ENCODE data around the gene TBC1D9B.
"Not testable (repeated sequence)": the region's sequence is repeated elsewhere in the genome, so short reads cannot be mapped to it uniquely, and the experiment has no call there.

Gene TBC1D9B

DNA sequence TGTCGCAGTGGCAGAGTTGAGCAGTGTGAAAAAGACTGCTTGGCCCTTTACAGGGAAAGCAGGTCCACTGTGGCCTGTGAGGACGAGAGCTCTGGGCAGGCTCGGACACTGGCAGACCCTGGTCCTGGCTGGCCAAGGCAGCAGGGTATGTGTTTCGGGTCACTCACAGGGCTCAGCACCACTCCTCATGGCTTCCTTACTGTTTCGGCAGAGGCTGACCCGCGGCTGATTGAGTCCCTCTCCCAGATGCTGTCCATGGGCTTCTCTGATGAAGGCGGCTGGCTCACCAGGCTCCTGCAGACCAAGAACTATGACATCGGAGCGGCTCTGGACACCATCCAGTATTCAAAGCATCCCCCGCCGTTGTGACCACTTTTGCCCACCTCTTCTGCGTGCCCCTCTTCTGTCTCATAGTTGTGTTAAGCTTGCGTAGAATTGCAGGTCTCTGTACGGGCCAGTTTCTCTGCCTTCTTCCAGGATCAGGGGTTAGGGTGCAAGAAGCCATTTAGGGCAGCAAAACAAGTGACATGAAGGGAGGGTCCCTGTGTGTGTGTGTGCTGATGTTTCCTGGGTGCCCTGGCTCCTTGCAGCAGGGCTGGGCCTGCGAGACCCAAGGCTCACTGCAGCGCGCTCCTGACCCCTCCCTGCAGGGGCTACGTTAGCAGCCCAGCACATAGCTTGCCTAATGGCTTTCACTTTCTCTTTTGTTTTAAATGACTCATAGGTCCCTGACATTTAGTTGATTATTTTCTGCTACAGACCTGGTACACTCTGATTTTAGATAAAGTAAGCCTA, 71.3 kb downstream of the TBC1D9B start:
- no peak for DNase-seq

- not testable (repeated sequence) for DNase-seq
These were observed 72.8 kb downstream of the TBC1D9B start for GRCh38 chr5:179834871-179835270.

GRCh38 chr5:179834120-179834519, 73.6 kb downstream of the TBC1D9B start:
- no peak for DNase-seq

DNA sequence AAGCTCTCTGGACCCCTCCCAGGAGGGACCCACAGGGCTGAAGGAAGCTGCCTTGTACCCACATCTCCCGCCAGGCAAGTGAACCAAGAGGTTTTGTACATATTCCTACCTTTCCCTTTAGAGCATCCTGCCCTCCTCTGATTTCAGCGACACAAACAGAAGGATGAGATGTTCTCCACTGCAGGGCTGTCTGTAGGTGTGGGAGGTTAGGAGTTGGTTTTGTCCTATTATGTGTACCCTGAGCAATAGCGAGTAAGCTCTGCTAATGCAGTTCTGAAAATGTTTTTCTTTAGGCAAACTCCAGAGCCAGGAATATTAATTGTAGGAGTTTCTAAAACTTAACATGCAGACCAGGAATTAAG, 74.0 kb downstream of the TBC1D9B start:
- DNase-seq = no peak

DNA sequence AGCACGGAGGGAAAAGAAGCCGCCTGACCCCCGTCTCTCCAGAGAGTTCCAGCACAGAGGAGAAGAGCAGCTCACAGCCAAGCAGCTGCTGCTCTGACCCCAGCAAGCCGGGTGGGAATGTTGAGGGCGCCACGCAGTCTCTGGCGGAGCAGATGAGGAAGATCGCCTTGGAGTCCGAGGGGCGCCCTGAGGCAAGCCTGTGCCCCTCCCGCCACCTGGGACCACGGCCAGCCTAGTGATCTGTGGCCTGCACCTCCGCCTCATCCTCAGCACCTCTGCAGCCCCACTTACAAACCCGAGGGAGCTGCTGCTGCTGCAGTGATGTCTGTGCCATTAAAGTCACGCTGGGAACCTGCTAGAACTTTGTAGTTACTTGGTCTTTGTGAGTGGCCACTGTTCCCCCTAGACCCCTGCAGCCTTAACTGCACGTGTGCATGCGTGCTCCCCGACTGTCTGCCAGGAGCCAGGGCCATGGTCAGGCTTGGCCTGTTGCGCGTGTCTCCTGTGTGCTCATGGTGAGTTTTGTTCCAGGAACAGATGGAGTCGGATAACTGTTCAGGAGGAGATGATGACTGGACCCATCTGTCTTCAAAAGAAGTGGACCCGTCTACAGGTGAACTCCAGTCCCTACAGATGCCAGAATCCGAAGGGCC, 74.5 kb downstream of the TBC1D9B start:
- DNase-seq = no peak

DNA sequence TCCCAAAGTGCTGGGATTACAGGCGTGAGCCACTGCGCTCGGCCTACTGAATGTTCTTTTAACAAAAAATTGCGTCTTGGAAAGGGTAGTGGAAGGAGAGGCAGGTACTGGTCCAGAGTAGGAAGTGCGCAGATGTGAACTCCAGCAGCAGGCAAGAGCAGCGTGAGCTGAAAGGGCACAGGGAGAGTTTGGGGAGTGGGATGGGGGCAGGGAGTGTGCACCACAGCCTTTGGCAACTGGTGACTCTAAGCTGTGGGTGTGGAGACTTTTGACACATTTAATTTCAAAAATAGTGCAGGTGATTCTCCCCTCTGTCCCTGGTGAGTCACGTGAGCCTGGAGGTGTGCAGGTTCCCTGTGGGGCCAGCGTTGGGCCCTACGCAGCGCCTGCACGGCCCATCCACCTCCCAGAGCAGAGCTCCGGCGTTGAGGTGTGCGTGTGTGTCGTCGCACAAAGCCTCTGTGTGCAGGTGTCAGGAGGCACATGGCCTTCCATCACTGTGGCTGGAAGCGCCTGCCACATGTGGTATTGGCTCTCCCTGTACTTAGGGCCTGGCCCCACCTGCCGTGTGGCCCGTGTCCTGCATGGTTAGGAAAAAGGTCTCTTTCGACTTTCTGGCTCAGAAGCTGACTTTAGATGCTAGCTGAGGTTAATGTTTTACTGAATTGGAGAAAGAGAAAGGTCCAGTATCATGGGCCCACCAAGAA, 75.5 kb downstream of the TBC1D9B start:
- DNase-seq = no peak

DNA sequence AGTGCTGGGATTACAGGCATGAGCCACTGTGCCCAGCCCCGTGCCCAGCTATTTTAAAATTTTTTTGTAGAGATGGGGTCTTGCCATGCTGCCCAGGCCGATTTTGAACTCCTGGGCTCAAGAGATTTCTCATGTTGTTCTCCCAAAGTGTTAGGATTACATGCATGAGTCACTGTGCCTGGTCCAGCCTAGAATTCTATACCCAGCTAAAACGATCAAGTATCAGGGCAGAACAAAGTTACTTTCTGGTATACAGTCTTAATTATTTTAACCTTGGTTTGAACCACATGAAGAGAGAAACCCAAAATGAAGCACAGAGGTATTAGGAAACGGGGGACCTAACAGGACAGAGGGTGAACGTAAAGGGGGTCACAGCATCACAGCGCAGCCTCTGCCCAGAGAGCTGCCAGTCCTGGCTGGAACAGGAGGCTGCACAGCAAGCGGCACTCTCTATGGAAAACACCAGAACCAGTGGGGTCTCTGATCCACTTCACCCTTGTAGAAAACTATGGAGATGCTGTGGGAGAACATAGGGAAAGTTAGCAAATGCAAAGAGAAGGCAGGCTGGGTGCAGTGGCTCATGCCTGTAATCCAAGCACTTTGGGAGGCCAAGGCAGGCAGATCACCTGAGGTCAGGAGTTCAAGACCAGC, 76.8 kb downstream of the TBC1D9B start:
- no peak for DNase-seq

- no peak for DNase-seq
These were observed 77.8 kb downstream of the TBC1D9B start for GRCh38 chr5:179829732-179830435.

DNA sequence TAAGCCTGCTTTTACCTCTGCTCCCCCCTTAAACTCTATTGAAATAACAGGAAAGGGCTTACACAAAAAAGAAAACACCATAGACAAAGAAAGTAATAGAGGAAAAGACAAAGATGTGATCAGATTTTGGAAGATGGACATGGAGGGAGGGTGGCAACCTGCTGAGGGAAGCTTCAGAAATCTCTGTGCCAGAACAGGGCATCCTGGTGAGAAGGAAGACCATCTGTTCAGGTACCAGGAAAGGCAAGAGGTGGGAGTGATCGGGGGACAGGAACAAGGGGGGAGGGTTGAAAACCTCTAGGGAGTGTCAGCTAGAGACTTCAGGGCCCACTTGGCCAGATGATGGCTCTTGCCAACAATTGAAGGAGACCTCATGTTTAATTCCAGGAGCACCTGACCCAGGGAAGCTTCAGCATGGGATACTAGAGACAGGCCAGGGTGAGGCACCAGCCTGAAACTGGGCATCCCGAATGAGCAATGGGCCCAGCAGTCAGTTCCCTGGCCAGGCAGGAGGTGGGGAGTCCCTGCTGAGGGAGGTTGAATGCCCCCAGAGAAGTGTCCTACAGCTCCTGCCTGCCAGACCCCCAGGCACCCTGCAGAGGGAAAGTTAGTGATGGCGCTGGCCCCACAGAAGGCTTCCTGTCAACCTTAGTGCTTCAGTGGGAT, 78.8 kb downstream of the TBC1D9B start:
- no peak for DNase-seq

- DNase-seq = peak; percentile 59
These were observed 80.0 kb downstream of the TBC1D9B start for GRCh38 chr5:179827680-179828079.

GRCh38 chr5:179825655-179826182, 82.0 kb downstream of the TBC1D9B start:
- no peak for DNase-seq

- no peak for DNase-seq
These were observed 83.0 kb downstream of the TBC1D9B start for GRCh38 chr5:179824745-179825112.

GRCh38 chr5:179823937-179824744, 83.6 kb downstream of the TBC1D9B start:
- no peak for DNase-seq

DNA sequence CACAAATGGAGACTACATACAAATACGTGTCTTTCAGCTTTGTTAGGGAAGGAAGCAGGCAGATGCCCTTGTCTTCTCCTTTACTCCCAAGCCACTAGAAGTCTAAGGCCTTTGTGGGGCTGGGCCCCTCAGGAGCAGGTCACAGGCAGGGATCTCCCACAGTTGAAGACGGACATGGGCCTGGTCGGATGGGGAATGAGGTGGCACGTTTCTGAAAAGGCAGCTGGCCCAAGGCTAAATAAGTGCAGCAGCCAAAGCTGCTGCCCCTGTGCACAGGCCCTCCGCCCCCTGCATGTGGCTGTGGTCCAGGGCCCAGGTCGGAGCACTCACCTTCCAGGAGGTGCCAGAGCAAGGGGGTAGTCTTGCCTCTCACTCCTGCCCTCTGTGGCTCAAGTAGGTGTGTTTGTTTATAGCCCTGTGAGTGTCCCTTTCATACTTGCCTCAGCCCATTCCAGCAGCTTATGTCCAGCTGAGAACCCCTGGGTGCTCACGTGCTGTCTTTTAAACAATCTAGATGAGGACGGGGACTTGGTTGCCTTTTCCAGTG, 85.2 kb downstream of the TBC1D9B start:
- DNase-seq = no peak

DNA sequence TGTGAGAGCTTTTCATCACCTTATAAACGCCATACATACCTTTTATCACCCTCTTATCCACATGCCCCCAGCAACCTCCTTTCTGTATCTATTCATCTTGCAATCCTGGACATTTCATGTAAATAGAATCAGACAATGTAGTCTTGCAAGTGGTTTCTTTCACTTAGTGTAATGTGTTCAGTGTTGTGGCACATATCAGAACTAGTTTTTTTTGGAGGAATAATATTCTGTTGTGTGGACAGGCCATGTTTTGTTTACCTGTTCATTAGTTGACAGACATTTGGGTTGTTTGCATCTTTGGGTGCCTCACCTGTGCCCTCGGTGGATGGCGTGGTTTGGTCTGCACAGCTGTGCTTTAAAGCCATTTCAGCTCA, 85.7 kb downstream of the TBC1D9B start:
- DNase-seq = no peak

DNA sequence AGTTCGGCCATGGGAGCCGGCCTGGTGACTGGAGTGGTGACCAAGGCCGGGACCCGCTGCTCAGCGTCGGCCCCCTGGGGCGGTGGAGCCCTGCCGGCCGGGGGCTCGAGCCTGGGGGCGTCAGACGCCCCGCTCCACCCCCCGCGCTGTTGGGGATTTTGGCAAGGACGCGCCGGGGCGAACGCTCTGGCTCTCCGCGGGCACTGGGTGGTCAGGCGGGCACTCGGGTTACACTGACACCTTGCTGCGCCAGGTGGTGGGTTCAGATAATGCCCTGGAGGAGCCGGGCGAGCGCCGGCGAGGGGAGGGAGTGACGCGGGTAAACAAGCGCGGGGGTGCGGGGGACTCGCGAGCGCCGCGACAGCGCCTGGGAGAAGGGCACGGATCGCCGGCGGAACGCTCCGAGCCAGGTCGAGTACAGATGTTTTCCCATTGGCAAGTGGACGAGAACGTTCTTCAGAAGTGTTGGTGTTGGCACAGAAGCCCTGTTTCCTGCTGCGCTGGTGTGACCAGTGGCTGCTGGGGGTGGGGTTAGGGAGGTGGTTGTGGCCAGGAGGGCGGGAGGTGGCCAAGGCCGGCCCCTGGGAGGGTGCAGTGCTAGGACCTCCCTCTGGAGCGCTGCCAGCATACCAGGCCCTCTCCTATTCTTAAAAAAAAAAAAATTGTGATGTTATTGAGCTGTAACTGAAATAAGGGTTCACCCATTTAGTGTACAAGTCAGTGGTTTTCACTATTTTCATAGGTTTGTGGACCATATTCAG, 86.2 kb downstream of the TBC1D9B start:
- peak; percentile 88 for DNase-seq

- DNase-seq = peak; percentile 78
These were observed 87.0 kb downstream of the TBC1D9B start, which contains the start of gene SQSTM1 for GRCh38 chr5:179820483-179821297. Gene SQSTM1, plus strand, starts transcription at chr5:179820905. Its CDS starts 32 bp downstream, at chr5:179820937.

GRCh38 chr5:179820127-179820482, 87.6 kb downstream of the TBC1D9B start:
- no peak for DNase-seq

Measured in fibroblast of skin of right quadriceps (primary cell).